Mesodermal cell (in vitro differentiated cells): ENCODE measurements around the gene C2CD2L.
"Not testable (repeated sequence)": the region's sequence is repeated elsewhere in the genome, so short reads cannot be mapped to it uniquely, and the experiment has no call there.

Source experiments
- H3K27ac ChIP-seq: 2 replicates; pipeline ENCODE4 v1.7.0; 2013; ENCODE audit warnings: mild to moderate bottlenecking, low read depth, low read length, moderate library complexity; ENCODE audit not compliant: severe bottlenecking
- H3K36me3 ChIP-seq: 2 replicates; pipeline ENCODE4 v1.7.1; 2013; ENCODE audit warnings: mild to moderate bottlenecking, low read length, moderate library complexity; ENCODE audit not compliant: control insufficient read depth, insufficient read depth
- H3K4me1 ChIP-seq: one replicate; pipeline ENCODE4 v1.7.1; 2013; ENCODE audit warnings: mild to moderate bottlenecking, low read length; ENCODE audit not compliant: insufficient read depth, control insufficient read depth, poor library complexity, severe bottlenecking
- H3K4me3 ChIP-seq: 2 replicates; pipeline ENCODE4 v1.7.0; 2013; ENCODE audit warnings: low read length, control low read depth, mild to moderate bottlenecking; ENCODE audit not compliant: insufficient read depth, poor library complexity, severe bottlenecking; ENCODE audit errors: extremely low read depth
- H3K9me3 ChIP-seq: 2 replicates; pipeline ENCODE4 v1.7.1; 2013; ENCODE audit warnings: mild to moderate bottlenecking, low read length, moderate library complexity; ENCODE audit not compliant: control insufficient read depth
- WGBS, 2 experiments: methylation state at CpG; one replicate each; pipeline ENCODE4 v1.1.5; 2013; ENCODE audit warnings: missing lambda C conversion rate in 2 of 2; ENCODE audit not compliant: insufficient coverage in 2 of 2; 5-methylcytosine and 5-hydroxymethylcytosine counted together

The C2CD2L gene

GRCh38 chr11:119093942-119094815 is 13.0 kb upstream of the C2CD2L start:
- Histone ChIP-seq H3K27ac (peak overlapping the region; percentile 51), H3K4me1 (peaks cover 14% of the 10 kb centered on the region), H3K4me3 (peak overlapping the region; percentile 88), H3K36me3 (peaks cover 59% of the 10 kb centered on the region), H3K9me3 (no peaks in the 10 kb centered on the region)
- 0% methylated on average over 51 to 59 of the region's 81 CpGs for WGBS, 2 experiments

DNA sequence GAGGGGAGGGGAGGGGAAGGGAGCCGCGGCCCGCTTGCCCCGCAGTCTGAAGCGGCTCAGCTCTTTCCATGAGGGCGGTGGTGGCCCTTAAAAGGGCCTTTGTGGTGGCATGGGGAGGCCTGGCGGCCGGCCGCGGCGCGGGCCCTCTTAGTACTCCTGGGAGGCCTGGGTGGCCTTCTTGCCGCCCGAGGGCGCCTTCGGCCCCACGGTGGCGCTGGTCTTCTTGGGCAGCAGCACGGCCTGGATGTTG is 12.4 kb upstream of the C2CD2L start:
- H3K4me1 ChIP-seq, result peaks cover 14% of the 10 kb centered on the region
- WGBS, 2 experiments, result 0 to 1% methylated on average over 13 to 19 of the region's 19 CpGs
- no peaks in the 10 kb centered on the region for H3K9me3 ChIP-seq
- H3K36me3 ChIP-seq, result peaks cover 61% of the 10 kb centered on the region
- H3K27ac ChIP-seq, result peak overlapping the region; percentile 51
- H3K4me3 ChIP-seq, result peak overlapping the region; percentile 88

GRCh38 chr11:119095066-119095880 is 11.9 kb upstream of the C2CD2L start:
- Histone ChIP-seq H3K36me3 (peaks cover 59% of the 10 kb centered on the region), H3K4me3 (peak overlapping the region; percentile 88), H3K9me3 (no peaks in the 10 kb centered on the region), H3K27ac (peak overlapping the region; percentile 51), H3K4me1 (peaks cover 16% of the 10 kb centered on the region)
- 0 to 1% methylated on average over 55 to 61 of the region's 79 CpGs for WGBS, 2 experiments

DNA sequence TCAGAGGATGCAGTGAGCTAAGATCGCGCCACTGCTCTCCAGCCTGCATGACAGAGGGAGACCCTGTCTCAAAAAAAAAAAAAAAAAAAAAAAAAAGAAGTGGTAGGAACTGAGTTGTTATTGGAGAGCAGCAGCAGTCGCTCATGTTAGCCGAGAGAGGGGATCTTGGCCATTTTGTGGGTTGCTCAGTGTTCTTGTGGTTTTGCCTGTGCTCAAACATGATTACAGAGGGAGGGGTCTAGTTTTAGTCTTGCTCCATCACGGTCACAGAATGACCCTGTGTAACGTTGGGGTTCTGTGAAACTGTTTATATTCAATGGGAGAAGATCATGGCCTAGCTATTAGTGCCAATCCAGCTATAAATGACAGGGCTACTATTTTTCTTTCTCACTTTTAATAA is 7.4 kb upstream of the C2CD2L start:
- H3K4me1 ChIP-seq, result peaks cover 15% of the 10 kb centered on the region
- no peaks in the 10 kb centered on the region for H3K9me3 ChIP-seq
- no peak overlapping the region for H3K4me3 ChIP-seq
- peaks cover 31% of the 10 kb centered on the region for H3K36me3 ChIP-seq
- no peak overlapping the region for H3K27ac ChIP-seq
- WGBS, 2 experiments, result 100% methylated on average over 2 to 3 of the region's 6 CpGs

GRCh38 chr11:119100246-119100970 is 6.7 kb upstream of the C2CD2L start:
- WGBS, 2 experiments, result 54 to 61% methylated on average over 9 to 10 of the region's 11 CpGs
- Histone ChIP-seq H3K4me3 (peak overlapping the region; percentile 81), H3K27ac (no peak overlapping the region), H3K9me3 (no peaks in the 10 kb centered on the region), H3K4me1 (peaks cover 15% of the 10 kb centered on the region), H3K36me3 (peaks cover 31% of the 10 kb centered on the region)

GRCh38 chr11:119100994-119101758 is 6.0 kb upstream of the C2CD2L start:
- H3K36me3 ChIP-seq, result peaks cover 29% of the 10 kb centered on the region
- H3K4me3 ChIP-seq, result peak overlapping the region; percentile 81
- H3K4me1 ChIP-seq, result peaks cover 16% of the 10 kb centered on the region
- 0% methylated on average over 23 to 25 of the region's 29 CpGs for WGBS, 2 experiments
- no peaks in the 10 kb centered on the region for H3K9me3 ChIP-seq
- peak overlapping the region; percentile 98 for H3K27ac ChIP-seq

DNA sequence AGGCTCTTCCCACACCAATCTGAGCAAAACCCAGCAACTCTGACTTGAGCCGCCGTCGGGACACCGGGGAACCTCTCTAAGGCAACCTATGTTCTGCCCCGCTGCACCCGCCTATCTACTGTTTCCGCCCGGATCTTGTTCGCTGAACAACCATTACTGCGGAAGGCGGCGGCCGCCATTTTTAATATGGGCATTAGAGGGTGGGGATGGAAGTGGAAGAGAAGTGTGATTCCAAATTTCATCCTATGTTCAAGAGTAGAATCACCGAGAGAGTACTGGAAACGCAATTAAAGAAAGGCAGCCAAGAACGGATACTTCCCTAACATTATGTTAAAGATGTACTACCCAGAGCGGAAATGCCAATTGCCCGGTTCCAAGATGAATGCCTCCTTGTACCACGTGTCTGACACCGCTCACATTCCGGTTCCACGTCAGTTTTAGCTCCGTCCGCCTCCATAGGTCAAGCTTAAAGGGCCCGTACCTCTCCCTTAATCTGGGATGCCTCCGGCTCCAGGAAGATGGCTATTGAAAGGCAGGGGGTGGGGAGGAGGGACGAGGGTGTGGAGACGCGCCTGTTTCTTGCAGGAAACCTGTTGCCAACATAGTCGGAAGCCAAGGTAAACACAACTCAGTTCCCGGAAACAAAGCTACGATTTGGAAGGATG is 5.3 kb upstream of the C2CD2L start, which contains the start of gene DPAGT1:
Gene DPAGT1 (minus strand): TSS at position 95 of the 665 bp plus-strand sequence. CDS start 198 bp downstream, outside the sequence.
- peak within 1 kb of the TSS; percentile 81 for H3K4me3 ChIP-seq
- no peaks in the 10 kb centered on the region for H3K9me3 ChIP-seq
- peak within 1 kb of the TSS; percentile 98 for H3K27ac ChIP-seq
- H3K36me3 ChIP-seq, result peaks cover 22% of the 10 kb centered on the region
- H3K4me1 ChIP-seq, result peaks cover 22% of the 10 kb centered on the region
- WGBS, 2 experiments, result 0 to 1% methylated on average over 22 to 24 of the region's 32 CpGs

DNA sequence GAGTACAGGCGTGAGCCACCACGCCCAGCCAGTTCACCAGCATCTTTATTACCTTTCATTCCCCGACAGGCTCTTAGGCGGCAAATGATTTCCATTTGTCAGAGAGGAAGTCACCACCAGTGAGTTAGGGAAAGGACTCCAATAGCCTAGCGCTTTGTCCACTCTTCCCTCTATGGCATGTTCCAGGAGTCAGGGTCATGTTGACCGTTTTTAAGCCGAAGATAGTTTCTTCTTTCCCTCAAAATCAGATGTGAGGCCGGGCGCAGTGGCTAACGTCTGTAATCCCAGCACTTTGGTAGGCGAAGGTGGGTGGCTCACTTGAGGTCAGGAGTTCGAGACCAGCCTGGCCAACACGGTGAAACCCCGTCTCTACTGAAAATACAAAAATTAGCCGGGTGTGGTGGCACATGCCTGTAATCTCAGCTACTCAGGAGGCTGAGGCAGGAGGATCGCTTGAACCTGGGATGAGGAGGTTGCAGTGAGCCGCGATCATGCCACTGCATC is 3.9 kb upstream of the C2CD2L start:
- WGBS, 2 experiments, result 93 to 96% methylated on average over 15 to 16 of the region's 18 CpGs
- not testable (repeated sequence) for H3K4me3 ChIP-seq, H3K36me3 ChIP-seq, H3K9me3 ChIP-seq
- H3K27ac ChIP-seq, result peak overlapping the region; percentile 98
- peaks cover 22% of the 10 kb centered on the region for H3K4me1 ChIP-seq

- Histone ChIP-seq H3K4me3 (no peak overlapping the region), H3K27ac (no peak overlapping the region), H3K4me1 (peaks cover 26% of the 10 kb centered on the region), H3K9me3 (no peaks in the 10 kb centered on the region), H3K36me3 (peaks cover 6% of the 10 kb centered on the region)
- WGBS, 2 experiments, result 95 to 100% methylated on average over 1 of the region's 4 CpGs
Measured at GRCh38 chr11:119103793-119104192, 3.4 kb upstream of the C2CD2L start.
